Subcutaneous adipose tissue (tissue), 4 donors: ENCODE data around the gene GLI3. TPM values are rescaled to one million over a fixed set of nuclear protein-coding genes. Genes with fewer than 3 reads are reported as not detected.

ENCODE experiments used
- total RNA-seq, 4 donors: library from RNA; depleted of rRNA; stranded (reverse); fragments of >200 nt; gene quantifications; one replicate each; pipeline ENCODE4 v1.1.0, GENCODE V29; 2016
- TF ChIP-seq, protein P1 (sequence below): fragments of 450-650 bp; IDR thresholded peaks from one replicate; pipeline ENCODE4 v1.5.1; 2016; ENCODE audit warnings: low read depth, mild to moderate bottlenecking, control low read depth, antibody characterized with exemption, moderate library complexity

GLI3 gene
- total RNA-seq, 4 donors from 2014 or later = 11.6 to 16.8 (median 16.3) TPM

- TF ChIP-seq, protein P1, sequence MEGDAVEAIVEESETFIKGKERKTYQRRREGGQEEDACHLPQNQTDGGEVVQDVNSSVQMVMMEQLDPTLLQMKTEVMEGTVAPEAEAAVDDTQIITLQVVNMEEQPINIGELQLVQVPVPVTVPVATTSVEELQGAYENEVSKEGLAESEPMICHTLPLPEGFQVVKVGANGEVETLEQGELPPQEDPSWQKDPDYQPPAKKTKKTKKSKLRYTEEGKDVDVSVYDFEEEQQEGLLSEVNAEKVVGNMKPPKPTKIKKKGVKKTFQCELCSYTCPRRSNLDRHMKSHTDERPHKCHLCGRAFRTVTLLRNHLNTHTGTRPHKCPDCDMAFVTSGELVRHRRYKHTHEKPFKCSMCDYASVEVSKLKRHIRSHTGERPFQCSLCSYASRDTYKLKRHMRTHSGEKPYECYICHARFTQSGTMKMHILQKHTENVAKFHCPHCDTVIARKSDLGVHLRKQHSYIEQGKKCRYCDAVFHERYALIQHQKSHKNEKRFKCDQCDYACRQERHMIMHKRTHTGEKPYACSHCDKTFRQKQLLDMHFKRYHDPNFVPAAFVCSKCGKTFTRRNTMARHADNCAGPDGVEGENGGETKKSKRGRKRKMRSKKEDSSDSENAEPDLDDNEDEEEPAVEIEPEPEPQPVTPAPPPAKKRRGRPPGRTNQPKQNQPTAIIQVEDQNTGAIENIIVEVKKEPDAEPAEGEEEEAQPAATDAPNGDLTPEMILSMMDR = no peak
Measured at GRCh38 chr7:41972270-41972669, 264.7 kb downstream of the GLI3 start.

GRCh38 chr7:41971640-41972187 is 265.3 kb downstream of the GLI3 start:
- TF ChIP-seq, protein P1 = no peak

- TF ChIP-seq, protein P1 = no peak
Measured at GRCh38 chr7:41970941-41971340, 266.1 kb downstream of the GLI3 start.

- TF ChIP-seq, protein P1 = no peak
Measured at GRCh38 chr7:41969561-41970105, 267.4 kb downstream of the GLI3 start.

DNA sequence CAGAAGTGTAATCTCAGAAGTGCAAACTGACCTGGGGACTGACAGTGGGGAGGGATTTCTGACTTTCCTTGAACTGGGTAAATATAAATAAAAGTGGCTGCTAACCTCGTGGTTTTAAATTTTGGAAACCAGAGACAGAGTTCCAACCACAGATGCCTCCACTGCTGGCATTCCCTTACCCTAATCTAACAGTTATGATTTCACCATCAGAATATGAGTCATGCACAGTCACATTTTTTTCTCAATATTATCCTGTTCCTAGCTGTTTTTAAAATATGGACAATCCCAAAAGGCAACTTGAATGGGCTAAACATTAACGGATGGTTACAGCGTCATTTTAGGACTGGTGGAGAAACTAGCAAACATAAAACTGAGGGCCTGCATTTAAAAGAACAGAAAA is 269.9 kb downstream of the GLI3 start:
- TF ChIP-seq, protein P1 = no peak

DNA sequence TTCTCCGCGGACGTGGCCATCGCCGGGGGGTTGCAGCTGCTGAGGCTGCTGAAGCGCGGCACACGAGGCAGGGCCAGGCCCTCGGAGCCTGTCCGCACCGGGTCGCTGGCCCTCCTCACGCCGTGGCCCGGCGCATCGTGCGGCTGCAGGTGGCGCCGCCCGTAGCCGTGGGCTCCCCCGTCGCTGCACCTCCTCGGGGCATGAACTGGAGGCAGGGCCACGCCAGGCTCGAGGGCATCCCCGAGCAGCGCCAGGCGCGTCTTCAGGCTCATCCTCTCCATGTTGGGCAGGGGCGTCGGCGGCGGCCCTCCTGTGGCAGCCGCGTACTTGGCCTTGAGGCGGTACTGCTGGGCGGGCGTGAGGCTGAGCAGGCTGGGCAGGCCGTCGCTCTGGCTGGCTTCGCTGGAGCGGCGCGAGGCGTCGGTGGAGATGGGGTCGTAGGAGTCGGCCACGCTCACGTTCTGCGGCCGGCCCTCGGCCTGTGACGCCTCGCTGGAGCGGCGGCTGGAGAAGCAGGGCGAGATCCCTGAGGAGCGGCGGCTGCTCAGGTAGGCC is 271.0 kb downstream of the GLI3 start:
- TF ChIP-seq, protein P1 = no peak

- TF ChIP-seq, protein P1 = no peak
Measured at GRCh38 chr7:41964849-41965745, 271.9 kb downstream of the GLI3 start.
